Neuronal stem cell (in vitro differentiated cells): ENCODE data around the gene SPPL2A.

Experiments
- DNase-seq: peaks from one replicate; pipeline ENCODE4 v3.0.0-alpha.2; 2013; ENCODE audit warnings: low spot score
- H2AFZ ChIP-seq: one replicate; pipeline ENCODE4 v1.6.1; 2013; ENCODE audit warnings: mild to moderate bottlenecking, low read length, inconsistent platforms
- H2AK5ac ChIP-seq: 2 replicates; pipeline ENCODE4 v1.6.1; 2013; ENCODE audit warnings: low read depth, mild to moderate bottlenecking, inconsistent platforms, low read length, moderate library complexity, mixed read lengths
- H2BK120ac ChIP-seq: 2 replicates; pipeline ENCODE4 v1.6.1; 2013; ENCODE audit warnings: low read depth, mild to moderate bottlenecking, inconsistent platforms, low read length, moderate library complexity, mixed read lengths
- H2BK12ac ChIP-seq: one replicate; pipeline ENCODE4 v1.6.1; 2013; ENCODE audit warnings: low read length, inconsistent platforms
- H2BK15ac ChIP-seq: 2 replicates; pipeline ENCODE4 v1.6.1; 2013; ENCODE audit warnings: mild to moderate bottlenecking, low read length, inconsistent platforms, mixed read lengths
- H2BK5ac ChIP-seq: one replicate; pipeline ENCODE4 v1.6.1; 2013; ENCODE audit warnings: inconsistent platforms, mild to moderate bottlenecking, low read length, moderate library complexity
- H3K14ac ChIP-seq: one replicate; pipeline ENCODE4 v1.6.1; 2013; ENCODE audit warnings: low read length, inconsistent platforms
- H3K18ac ChIP-seq: 2 replicates; pipeline ENCODE4 v1.6.1; 2013; ENCODE audit warnings: low read length, inconsistent platforms
- H3K23ac ChIP-seq: 2 replicates; pipeline ENCODE4 v1.6.1; 2013; ENCODE audit warnings: low read depth, mild to moderate bottlenecking, mixed read lengths, low read length, inconsistent platforms; ENCODE audit not compliant: poor library complexity
- H3K27ac ChIP-seq: replicated peaks from 3 replicates; pipeline ENCODE4 v1.5.1; 2013; ENCODE audit warnings: low read length, inconsistent platforms
- H3K27me3 ChIP-seq, 3 experiments: 2 replicates each; pipeline ENCODE4 v1.6.1; 2013; ENCODE audit warnings: low read length in 3 of 3, mild to moderate bottlenecking in 2 of 3, inconsistent platforms in 1 of 3, low read depth in 1 of 3, mixed read lengths in 1 of 3, moderate library complexity in 1 of 3; ENCODE audit not compliant: control insufficient read depth in 3 of 3, insufficient read depth in 3 of 3
- H3K36me3 ChIP-seq, 2 donors: replicated peaks in 1 of 2; 2 replicates each; pipeline ENCODE4 v1.6.1; 2013; ENCODE audit warnings: low read length in 2 of 2; ENCODE audit not compliant: control insufficient read depth in 2 of 2, insufficient read depth in 2 of 2
- H3K4ac ChIP-seq: 2 replicates; pipeline ENCODE4 v1.6.1; 2013; ENCODE audit warnings: inconsistent platforms, mild to moderate bottlenecking, low read length, moderate library complexity
- H3K4me1 ChIP-seq, 2 donors: 1 replicate in 1 of 2; 2 replicates in 1 of 2; pipeline ENCODE4 v1.6.1; 2013; ENCODE audit warnings: low read length in 2 of 2, low read depth in 1 of 2; ENCODE audit not compliant: control insufficient read depth in 2 of 2, insufficient read depth in 1 of 2
- H3K4me2 ChIP-seq: one replicate; pipeline ENCODE4 v1.6.1; 2013; ENCODE audit warnings: mild to moderate bottlenecking, low read length, inconsistent platforms; ENCODE audit not compliant: insufficient read depth, poor library complexity, severe bottlenecking
- H3K4me3 ChIP-seq, 2 donors: 2 replicates each; pipeline ENCODE4 v1.5.1; 2013; ENCODE audit warnings: low read length in 2 of 2, mild to moderate bottlenecking in 2 of 2, inconsistent platforms in 1 of 2, moderate library complexity in 1 of 2
- H3K79me1 ChIP-seq: one replicate; pipeline ENCODE4 v1.6.1; 2013; ENCODE audit warnings: low read depth, mild to moderate bottlenecking, inconsistent platforms, low read length, moderate library complexity
- H3K9ac ChIP-seq: one replicate; pipeline ENCODE4 v1.6.1; 2013; ENCODE audit warnings: mild to moderate bottlenecking, low read depth, low read length, inconsistent platforms; ENCODE audit not compliant: poor library complexity
- H3K9me3 ChIP-seq, 2 donors: replicated peaks in 1 of 2; 2 replicates each; pipeline versions ENCODE3 to v1.6.1; 2013; ENCODE audit warnings: low read length in 2 of 2, mild to moderate bottlenecking in 2 of 2, inconsistent platforms in 1 of 2, low read depth in 1 of 2, mixed read lengths in 1 of 2, moderate library complexity in 1 of 2; ENCODE audit not compliant: control insufficient read depth in 2 of 2, insufficient read depth in 1 of 2
- H4K8ac ChIP-seq: one replicate; pipeline ENCODE4 v1.6.1; 2013; ENCODE audit warnings: low read depth, mild to moderate bottlenecking, inconsistent platforms, low read length, moderate library complexity
- H4K91ac ChIP-seq: one replicate; pipeline ENCODE4 v1.6.1; 2013; ENCODE audit warnings: low read length, low read depth, mild to moderate bottlenecking, inconsistent platforms; ENCODE audit not compliant: poor library complexity
- WGBS, 2 donors: extraction: QIAGEN DNeasy Blood & Tissue Kit; methylation state at CpG; one replicate each; pipeline ENCODE4 v1.1.7; 2013; ENCODE audit warnings: missing lambda C conversion rate in 2 of 2, mixed read lengths in 1 of 2; ENCODE audit not compliant: insufficient read length in 2 of 2, insufficient replicate concordance in 1 of 2; ENCODE audit errors: extremely low coverage in 2 of 2; 5-methylcytosine and 5-hydroxymethylcytosine counted together

Gene SPPL2A

DNA sequence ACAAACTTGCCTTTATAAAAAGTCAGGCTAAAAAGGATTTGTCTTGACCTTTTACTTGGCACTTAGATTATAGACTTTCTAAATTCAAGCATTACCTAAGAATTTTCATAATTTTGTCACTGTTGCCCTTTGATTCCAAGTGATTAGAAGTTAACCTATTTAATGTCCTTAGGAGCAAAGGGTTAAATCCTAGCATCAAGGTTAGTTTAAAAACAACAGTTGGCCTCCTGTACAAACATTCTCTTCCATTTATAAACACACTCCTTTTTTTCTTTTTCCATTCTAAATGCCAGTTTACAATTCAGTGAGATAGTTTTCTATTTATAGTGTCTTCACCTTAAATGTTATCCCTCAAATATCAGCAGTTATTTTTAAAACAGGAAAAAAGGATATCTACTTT, 18.4 kb upstream of the SPPL2A start:
- no peak overlapping the region for H2AFZ ChIP-seq
- no peaks in the 10 kb centered on the region for H3K9me3 ChIP-seq
- peaks cover 0 to 2% of the 10 kb centered on the region in 2 donors for H3K4me1 ChIP-seq
- no peak overlapping the region for H2AK5ac ChIP-seq
- H3K4me3 ChIP-seq: no peak overlapping the region
- H3K36me3 ChIP-seq: no peaks in the 10 kb centered on the region
- H3K27ac ChIP-seq: no peak overlapping the region
- H3K4me2 ChIP-seq: no peak overlapping the region
- no peak overlapping the region for H3K4ac ChIP-seq
- H3K23ac ChIP-seq: no peak overlapping the region
- no peak for DNase-seq
- H3K9ac ChIP-seq: no peak overlapping the region
- no peak overlapping the region for H3K18ac ChIP-seq
- no peak overlapping the region for H4K91ac ChIP-seq
- peaks cover 0 to 3% (median 0%) of the 10 kb centered on the region in 3 experiments for H3K27me3 ChIP-seq
- H2BK15ac ChIP-seq: no peak overlapping the region
- H3K79me1 ChIP-seq: no peaks in the 10 kb centered on the region
- H2BK120ac ChIP-seq: no peak overlapping the region
- no peak overlapping the region for H3K14ac ChIP-seq
- H2BK5ac ChIP-seq: no peak overlapping the region
- H4K8ac ChIP-seq: no peak overlapping the region
- H2BK12ac ChIP-seq: no peak overlapping the region

DNA sequence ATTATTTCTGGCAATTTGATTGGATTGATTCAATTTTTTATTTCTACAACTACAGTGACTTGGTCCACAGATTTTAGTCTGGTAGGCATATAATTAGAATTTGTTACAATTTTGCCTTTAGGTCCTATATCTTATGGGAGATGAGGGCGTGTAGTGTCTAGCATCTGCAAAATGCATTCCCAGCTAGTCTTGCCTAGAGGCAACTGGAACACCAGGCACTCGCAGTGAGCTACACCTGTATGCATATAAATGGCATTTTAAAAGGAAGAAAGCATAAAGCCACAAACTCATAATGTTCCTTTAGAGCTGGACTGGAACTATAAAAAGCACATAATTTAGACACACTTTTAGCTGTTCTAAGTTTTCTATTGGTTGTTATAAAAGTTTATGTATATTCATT, 17.9 kb upstream of the SPPL2A start:
- H3K4me1 ChIP-seq: peaks cover 0 to 2% of the 10 kb centered on the region in 2 donors
- DNase-seq: no peak
- no peak overlapping the region for H3K9ac ChIP-seq
- no CpG with 5 or more reads among the region's 2 CpGs for WGBS, 2 donors
- H2BK120ac ChIP-seq: no peak overlapping the region
- H4K8ac ChIP-seq: no peak overlapping the region
- H3K9me3 ChIP-seq: no peaks in the 10 kb centered on the region
- peaks cover 0 to 3% (median 0%) of the 10 kb centered on the region in 3 experiments for H3K27me3 ChIP-seq
- no peak overlapping the region for H2BK12ac ChIP-seq
- no peak overlapping the region for H3K4me2 ChIP-seq
- H2AFZ ChIP-seq: no peak overlapping the region
- H2BK15ac ChIP-seq: no peak overlapping the region
- no peak overlapping the region for H3K27ac ChIP-seq
- no peaks in the 10 kb centered on the region for H3K36me3 ChIP-seq
- H2AK5ac ChIP-seq: no peak overlapping the region
- no peak overlapping the region for H3K23ac ChIP-seq
- no peak overlapping the region for H3K18ac ChIP-seq
- no peak overlapping the region for H3K4ac ChIP-seq
- no peak overlapping the region for H3K14ac ChIP-seq
- no peaks in the 10 kb centered on the region for H3K79me1 ChIP-seq
- no peak overlapping the region for H3K4me3 ChIP-seq
- H4K91ac ChIP-seq: no peak overlapping the region
- H2BK5ac ChIP-seq: no peak overlapping the region

DNA sequence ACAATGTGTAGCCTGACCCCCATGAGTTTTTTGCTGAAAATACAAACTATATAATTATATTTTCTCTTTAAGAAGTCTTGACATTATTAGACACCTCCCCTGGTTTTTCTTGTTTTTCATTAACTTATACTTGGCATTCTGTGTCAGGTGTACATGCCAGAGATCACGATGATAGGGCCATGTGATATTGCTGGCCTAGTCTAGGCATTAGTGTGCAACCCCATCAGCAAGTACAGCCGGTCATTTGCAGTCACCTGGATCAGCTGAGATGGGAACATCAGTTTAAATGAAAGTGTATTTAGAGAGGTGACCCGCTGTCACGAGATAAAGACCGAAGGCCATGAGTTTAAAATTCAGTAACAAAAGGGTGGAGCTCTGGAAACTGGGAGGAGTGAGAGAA, 12.6 kb upstream of the SPPL2A start:
- Histone ChIP-seq H3K4ac (no peak overlapping the region), H4K8ac (no peak overlapping the region), H3K23ac (no peak overlapping the region), H3K4me1 (no peaks in the 10 kb centered on the region), H2BK12ac (no peak overlapping the region), H3K9ac (no peak overlapping the region), H3K79me1 (no peaks in the 10 kb centered on the region), H3K14ac (no peak overlapping the region), H3K27me3 (peaks cover 0 to 3% (median 0%) of the 10 kb centered on the region in 3 experiments), H3K9me3 (no peaks in the 10 kb centered on the region), H3K4me2 (no peak overlapping the region), H2AFZ (no peak overlapping the region), H2BK120ac (no peak overlapping the region), H2AK5ac (no peak overlapping the region), H3K27ac (no peak overlapping the region), H3K18ac (no peak overlapping the region), H3K4me3 (no peak overlapping the region), H4K91ac (no peak overlapping the region), H2BK15ac (no peak overlapping the region), H2BK5ac (no peak overlapping the region), H3K36me3 (no peaks in the 10 kb centered on the region)
- WGBS, 2 donors: no CpG with 5 or more reads among the region's 5 CpGs
- no peak for DNase-seq

DNA sequence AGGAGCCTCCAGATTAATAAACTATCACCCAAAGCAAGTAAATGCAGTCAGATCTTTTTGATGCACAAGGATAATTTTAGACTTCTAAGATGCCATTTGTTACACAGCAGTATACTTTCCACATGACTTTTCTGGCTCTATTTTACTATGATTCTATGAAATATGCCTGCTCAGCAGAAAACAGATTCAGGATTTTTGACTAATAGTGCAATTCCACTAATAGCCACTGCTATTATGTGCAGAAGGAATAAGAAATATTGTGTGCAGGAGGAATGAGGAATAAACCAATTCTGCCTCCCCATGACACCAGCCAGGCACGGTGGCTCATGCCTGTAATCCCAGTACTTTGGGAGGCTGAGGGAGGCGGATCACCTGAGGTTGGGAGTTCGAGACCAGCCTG, 11.5 kb upstream of the SPPL2A start:
- DNase-seq: no peak
- H2BK12ac ChIP-seq: no peak overlapping the region
- no peak overlapping the region for H3K9ac ChIP-seq
- H3K79me1 ChIP-seq: no peaks in the 10 kb centered on the region
- no peak overlapping the region for H3K4ac ChIP-seq
- no peak overlapping the region for H2BK5ac ChIP-seq
- H3K9me3 ChIP-seq: no peaks in the 10 kb centered on the region
- H4K91ac ChIP-seq: no peak overlapping the region
- no peak overlapping the region for H3K4me3 ChIP-seq
- no peak overlapping the region for H3K18ac ChIP-seq
- no peak overlapping the region for H2AK5ac ChIP-seq
- no peaks in the 10 kb centered on the region for H3K36me3 ChIP-seq
- H2BK15ac ChIP-seq: no peak overlapping the region
- no peak overlapping the region for H3K23ac ChIP-seq
- no peak overlapping the region for H4K8ac ChIP-seq
- H2AFZ ChIP-seq: no peak overlapping the region
- peaks cover 0 to 3% (median 0%) of the 10 kb centered on the region in 3 experiments for H3K27me3 ChIP-seq
- no peaks in the 10 kb centered on the region for H3K4me1 ChIP-seq
- H3K14ac ChIP-seq: no peak overlapping the region
- no CpG with 5 or more reads among the region's 3 CpGs for WGBS, 2 donors
- no peak overlapping the region for H3K27ac ChIP-seq
- H3K4me2 ChIP-seq: no peak overlapping the region
- H2BK120ac ChIP-seq: no peak overlapping the region
